Measurements from ENCODE around the gene NT5C2. TPM values are rescaled to one million over a fixed set of nuclear protein-coding genes. Genes with fewer than 3 reads are reported as not detected.

The NT5C2 gene
- total and polyA plus RNA-seq, 2 of the 8 experiments (the other 6 are each of a cell fraction or from before 2014, with no cell fraction given) = 35.2 to 106 TPM

DNA sequence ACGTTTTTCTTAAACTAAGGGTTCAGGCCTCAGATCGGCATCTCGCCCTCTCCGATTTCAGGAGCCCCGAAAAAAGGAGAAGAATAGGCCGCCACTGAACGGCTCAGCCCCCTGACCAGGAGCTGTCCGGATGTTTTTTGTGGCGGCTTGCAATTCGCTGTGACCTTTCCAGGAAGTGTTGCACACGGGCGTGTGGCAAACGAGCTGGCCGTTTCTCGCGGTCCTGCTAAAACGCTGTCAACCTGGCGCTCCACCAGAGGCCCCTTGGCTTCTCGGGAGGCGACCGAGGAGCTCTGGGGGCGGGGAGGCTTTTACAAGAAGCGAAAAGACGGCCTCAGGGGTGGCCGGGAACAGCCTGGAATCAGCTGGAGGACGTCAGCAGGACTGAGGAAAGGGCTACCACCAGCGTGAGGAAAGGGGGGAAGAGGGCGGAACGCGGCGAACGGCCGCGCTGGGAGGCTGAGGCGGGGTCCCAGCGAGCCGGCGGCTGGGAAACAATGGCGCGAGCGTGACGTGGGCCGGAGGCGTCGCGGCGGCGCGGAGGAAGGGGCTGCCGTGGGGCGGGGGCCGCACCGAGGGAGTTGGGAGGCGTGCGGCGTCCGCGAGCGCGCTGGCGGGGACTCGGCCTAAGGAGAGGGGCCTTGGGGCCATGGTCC lies 493 bp downstream of the NT5C2 start:
- Histone ChIP-seq H3K27me3 (replicated peaks in 1 of 4; ENCODE audit: control insufficient read depth in 3 of 4, extremely low read depth in 1 of 4, insufficient read depth in 3 of 4, low read length in 3 of 4) (peaks cover 0 to 6% (median 1%) of the 10 kb centered on the region in 4 experiments; a peak in 4 of 7 replicates), H4K8ac (ENCODE audit: extremely low read depth, insufficient read depth, low read length) (peak overlapping the region; percentile 94), H2BK15ac (ENCODE audit: low read length) (no peak overlapping the region), H2AFZ (ENCODE audit: low read length) (no peak overlapping the region), H3K14ac (ENCODE audit: insufficient read length) (no peak overlapping the region), H2AK5ac (ENCODE audit: low read depth, low read length) (no peak overlapping the region), H2BK20ac (ENCODE audit: low read length) (no peak overlapping the region), H3K4me3 (ENCODE audit: extremely low read depth in 1 of 4, insufficient read depth in 2 of 4, low read depth in 3 of 4, low read length in 4 of 4) (peak overlapping the region; percentile 86 to 90 (median 88)), H3K23ac (ENCODE audit: insufficient read length) (no peak overlapping the region), H3K18ac (ENCODE audit: extremely low read depth, low read length) (peak overlapping the region; percentile 40), H2BK12ac (ENCODE audit: low read depth, low read length) (peak overlapping the region; percentile 50; the same call in 1 of the 2 replicates), H3K4ac (replicated peaks; ENCODE audit: insufficient read length, low read depth, low read length) (no peak overlapping the region), H3K27ac (ENCODE audit: low read depth, low read length) (peak overlapping the region; percentile 76), H3K79me1 (ENCODE audit: low read depth, low read length) (no peaks in the 10 kb centered on the region; the same call in 1 of the 2 replicates), H2BK120ac (replicated peaks; ENCODE audit: low read depth, low read length) (no peak overlapping the region), H3K79me2 (ENCODE audit: control insufficient read depth in 1 of 2, insufficient read depth in 2 of 2, low read length in 2 of 2) (peaks cover 0 to 48% of the 10 kb centered on the region in 2 experiments; a peak in 3 of 4 replicates), H4K20me1 (replicated peaks in 1 of 2; ENCODE audit: control insufficient read depth in 1 of 2, insufficient read depth in 2 of 2, low read length in 2 of 2) (peaks cover 0 to 2% of the 10 kb centered on the region in 2 experiments), H3K9ac (replicated peaks in 1 of 4; ENCODE audit: extremely low read depth in 1 of 4, low read depth in 3 of 4, low read length in 3 of 4) (peak overlapping the region; percentile 70 to 91 (median 76)), H3K4me2 (ENCODE audit: insufficient read depth in 1 of 2, low read depth in 2 of 2, low read length in 2 of 2) (peak overlapping the region; percentile 87 to 88), H4K5ac (ENCODE audit: insufficient read length, low read depth, low read length) (peak overlapping the region; percentile 80), H3K4me1 (replicated peaks in 1 of 4; ENCODE audit: control insufficient read depth in 3 of 4, insufficient read depth in 4 of 4, low read length in 3 of 4) (peaks cover 4 to 9% (median 7%) of the 10 kb centered on the region in 4 experiments; a peak in 6 of 7 replicates), H3K56ac (replicated peaks; ENCODE audit: insufficient read length, low read depth, low read length) (peak overlapping the region; percentile 33), H2BK5ac (ENCODE audit: low read depth, low read length) (peak overlapping the region; percentile 78; the same call in 1 of the 2 replicates), H3K36me3 (ENCODE audit: control insufficient read depth in 2 of 4, insufficient read depth in 4 of 4, low read length in 3 of 4) (no peaks in the 10 kb centered on the region), H4K91ac (replicated peaks; ENCODE audit: insufficient read length, low read length) (peak overlapping the region; percentile 37), H3K23me2 (ENCODE audit: low read depth, low read length) (peaks cover 5% of the 10 kb centered on the region), H3K9me3 (ENCODE audit: insufficient read depth in 2 of 2, low read depth in 1 of 2, low read length in 1 of 2) (no peaks in the 10 kb centered on the region)
- DNase-seq (ENCODE audit: low read depth in 1 of 2, low spot score in 2 of 2) = peak in 1 of 2 experiments; percentile 77
- no peak for FAIRE-seq
- 3% methylated on average over 47 of the region's 62 CpGs; no CpG with 5 or more reads in 1 of the 2 experiments for WGBS, 2 experiments (ENCODE audit: extremely low coverage in 1 of 2, insufficient coverage in 1 of 2, insufficient read length in 1 of 2, insufficient replicate concordance in 2 of 2, low coverage in 1 of 2, low lambda C conversion rate in 2 of 2, missing lambda C conversion rate in 1 of 2)
- CTCF ChIA-PET (ENCODE audit: partially characterized antibody) = interaction anchor here (1.0 to 5.0 kb wide), 8 partner anchors 26 to 52 kb away, joined by 3 to 29 read pairs (median 6); no protein-coding TSS in a partner anchor
- POLR2A ChIA-PET (ENCODE audit: partially characterized antibody) = interaction anchor here (0.5 to 3.1 kb wide), 19 partner anchors 8 to 273 kb away, joined by 3 to 25 read pairs (median 5); partner anchors contain the start of gene INA
- TF ChIP-seq KDM5A (IDR thresholded peaks at IDR 0.05; ENCODE audit: low read length) (no peak), ASH2L (IDR thresholded peaks at IDR 0.05; ENCODE audit: low read length) (peak; percentile 81), TBP (IDR thresholded peaks at IDR 0.05; ENCODE audit: low read depth, low read length) (peak; percentile 58; the same call in 1 of the 2 replicates), CBX8 (IDR thresholded peaks at IDR 0.05; ENCODE audit: borderline replicate concordance, low read depth, low read length) (no peak), NRF1 (IDR thresholded peaks at IDR 0.05; ENCODE audit: low read depth, low read length) (no peak), SAP30 (IDR thresholded peaks at IDR 0.05; ENCODE audit: insufficient read depth, insufficient replicate concordance, low read length) (peak; percentile 78), JUND (IDR thresholded peaks at IDR 0.05; ENCODE audit: low read length) (no peak), CBX5 (IDR thresholded peaks at IDR 0.05; ENCODE audit: low read depth, low read length) (no peak), MAFK (IDR thresholded peaks at IDR 0.05; ENCODE audit: low read depth, low read length) (no peak), SP4 (IDR thresholded peaks at IDR 0.05; ENCODE audit: low read length) (no peak), SIN3A (conservative IDR thresholded peaks at IDR 0.05 in 1 of 2, IDR thresholded peaks at IDR 0.05 in 1 of 2; ENCODE audit: low read depth in 1 of 2, low read length in 2 of 2) (peak; percentile 20 to 84; a peak in 2 of 4 replicates)
- TF ChIP-seq, protein P1, sequence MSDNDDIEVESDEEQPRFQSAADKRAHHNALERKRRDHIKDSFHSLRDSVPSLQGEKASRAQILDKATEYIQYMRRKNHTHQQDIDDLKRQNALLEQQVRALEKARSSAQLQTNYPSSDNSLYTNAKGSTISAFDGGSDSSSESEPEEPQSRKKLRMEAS (IDR thresholded peaks at IDR 0.05) = no peak
